Measurements from ENCODE around the gene CFAP57. TPM values are rescaled to one million over a fixed set of nuclear protein-coding genes. Genes with fewer than 3 reads are reported as not detected.

CFAP57 gene
- total and polyA plus RNA-seq, 2 donors from 2014 or later: 0.34 to 2.3 TPM

GRCh38 chr1:43292679-43293078 is 120.5 kb downstream of the CFAP57 start:
- TF ChIP-seq CTCF (IDR thresholded peaks at IDR 0.05; ENCODE audit: borderline replicate concordance, extremely low read depth, insufficient read depth): no peak
- FAIRE-seq (no peak), DNase-seq (no peak)
- Histone ChIP-seq H3K4me1 (ENCODE audit: control insufficient read depth in 2 of 3, insufficient read depth in 2 of 3, low read depth in 1 of 3, low read length in 3 of 3) (peaks cover 5 to 22% (median 19%) of the 10 kb centered on the region in 3 donors), H3K4me3 (ENCODE audit: low read length in 3 of 3) (no peak overlapping the region), H3K27me3 (ENCODE audit: control insufficient read depth, insufficient read depth, low read length) (no peaks in the 10 kb centered on the region), H3K27ac (ENCODE audit: low read depth in 2 of 2, low read length in 2 of 2) (no peak overlapping the region), H3K9ac (ENCODE audit: low read length in 3 of 3) (no peak overlapping the region), H3K36me3 (ENCODE audit: control insufficient read depth in 2 of 3, insufficient read depth in 3 of 3, low read length in 3 of 3) (no peaks in the 10 kb centered on the region), H3K9me3 (ENCODE audit: control insufficient read depth in 2 of 3, insufficient read depth in 1 of 3, low read length in 3 of 3) (no peaks in the 10 kb centered on the region)
- intact Hi-C loops (cut with DNase I): no loop called here

GRCh38 chr1:43293176-43293575 is 121.0 kb downstream of the CFAP57 start:
- intact Hi-C loops (cut with DNase I): no loop called here
- Histone ChIP-seq H3K9ac (ENCODE audit: low read length in 3 of 3) (no peak overlapping the region), H3K36me3 (ENCODE audit: control insufficient read depth in 2 of 3, insufficient read depth in 3 of 3, low read length in 3 of 3) (no peaks in the 10 kb centered on the region), H3K9me3 (ENCODE audit: control insufficient read depth in 2 of 3, insufficient read depth in 1 of 3, low read length in 3 of 3) (no peaks in the 10 kb centered on the region), H3K27me3 (ENCODE audit: control insufficient read depth, insufficient read depth, low read length) (no peaks in the 10 kb centered on the region), H3K4me3 (ENCODE audit: low read length in 3 of 3) (no peak overlapping the region), H3K4me1 (ENCODE audit: control insufficient read depth in 2 of 3, insufficient read depth in 2 of 3, low read depth in 1 of 3, low read length in 3 of 3) (peaks cover 5 to 22% (median 19%) of the 10 kb centered on the region in 3 donors), H3K27ac (ENCODE audit: low read depth in 2 of 2, low read length in 2 of 2) (no peak overlapping the region)
- no peak for TF ChIP-seq CTCF (IDR thresholded peaks at IDR 0.05; ENCODE audit: borderline replicate concordance, extremely low read depth, insufficient read depth)
- no peak for DNase-seq
- FAIRE-seq: no peak

- Histone ChIP-seq H3K27ac (ENCODE audit: low read depth in 2 of 2, low read length in 2 of 2) (peak overlapping the region in 1 of 2 donors; percentile 59), H3K4me1 (ENCODE audit: control insufficient read depth in 2 of 3, insufficient read depth in 2 of 3, low read depth in 1 of 3, low read length in 3 of 3) (peaks cover 5 to 22% (median 19%) of the 10 kb centered on the region in 3 donors), H3K4me3 (ENCODE audit: low read length in 3 of 3) (no peak overlapping the region), H3K9ac (ENCODE audit: low read length in 3 of 3) (no peak overlapping the region), H3K36me3 (ENCODE audit: control insufficient read depth in 2 of 3, insufficient read depth in 3 of 3, low read length in 3 of 3) (no peaks in the 10 kb centered on the region), H3K9me3 (ENCODE audit: control insufficient read depth in 2 of 3, insufficient read depth in 1 of 3, low read length in 3 of 3) (no peaks in the 10 kb centered on the region), H3K27me3 (ENCODE audit: control insufficient read depth, insufficient read depth, low read length) (no peaks in the 10 kb centered on the region)
- TF ChIP-seq CTCF (IDR thresholded peaks at IDR 0.05; ENCODE audit: borderline replicate concordance, extremely low read depth, insufficient read depth): no peak
- intact Hi-C loops (cut with DNase I): no loop called here
- DNase-seq (peak in 1 of 5 donors; percentile 45), FAIRE-seq (no peak)
Observed at GRCh38 chr1:43293896-43294760, 122.0 kb downstream of the CFAP57 start.
